HG02678 (cell line): Measurements from ENCODE around the gene SLC6A18.
"Not testable (repeated sequence)": the region's sequence is repeated elsewhere in the genome, so short reads cannot be mapped to it uniquely, and the experiment has no call there.

Experiments
- ATAC-seq: cut with Tn5 transposase; IDR thresholded peaks from one replicate; pipeline ENCODE4 v1.9.1; 2021; ENCODE audit warnings: mild to moderate bottlenecking, moderate library complexity; ENCODE audit not compliant: unreplicated experiment

The SLC6A18 gene

DNA sequence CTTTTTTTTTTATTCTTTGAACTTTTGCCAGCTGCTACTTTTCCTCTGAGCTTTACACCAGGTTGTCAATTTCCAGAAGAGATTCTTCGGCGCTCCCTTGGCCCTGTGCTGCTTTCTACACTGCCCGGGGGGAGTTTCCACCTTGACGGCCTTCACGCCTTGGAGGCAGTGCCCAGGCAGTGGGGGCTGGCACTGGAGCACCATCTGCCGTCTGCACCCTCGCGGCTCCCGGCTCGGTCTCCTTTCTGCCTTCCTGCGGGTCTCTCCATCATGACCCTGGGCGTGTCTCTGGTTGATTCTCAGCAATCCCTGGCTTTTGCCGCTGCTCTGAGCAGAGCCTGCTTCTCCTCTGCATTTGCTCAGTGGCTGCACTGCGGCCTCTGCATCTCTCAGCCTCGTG lies 2.9 kb downstream of the SLC6A18 start:
- no peak for ATAC-seq

DNA sequence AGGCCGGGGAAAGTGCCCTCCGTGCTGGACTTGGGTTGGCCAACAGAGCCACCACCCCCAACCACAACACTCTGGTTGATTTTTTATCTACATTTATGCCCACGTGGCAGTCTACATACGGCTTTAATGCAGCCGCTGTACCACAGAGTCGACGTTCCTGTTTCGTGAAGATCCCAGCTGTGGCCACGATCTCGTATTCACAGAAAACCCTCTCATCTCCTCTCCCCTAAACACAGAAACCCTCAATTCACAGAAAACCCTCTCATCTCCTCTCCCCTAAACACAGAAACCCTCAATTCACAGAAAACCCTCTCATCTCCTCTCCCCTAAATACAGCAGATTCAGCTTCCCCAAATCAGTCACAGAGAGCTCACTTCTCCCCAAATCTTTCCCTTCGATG lies 3.8 kb downstream of the SLC6A18 start:
- ATAC-seq, result not testable (repeated sequence)

DNA sequence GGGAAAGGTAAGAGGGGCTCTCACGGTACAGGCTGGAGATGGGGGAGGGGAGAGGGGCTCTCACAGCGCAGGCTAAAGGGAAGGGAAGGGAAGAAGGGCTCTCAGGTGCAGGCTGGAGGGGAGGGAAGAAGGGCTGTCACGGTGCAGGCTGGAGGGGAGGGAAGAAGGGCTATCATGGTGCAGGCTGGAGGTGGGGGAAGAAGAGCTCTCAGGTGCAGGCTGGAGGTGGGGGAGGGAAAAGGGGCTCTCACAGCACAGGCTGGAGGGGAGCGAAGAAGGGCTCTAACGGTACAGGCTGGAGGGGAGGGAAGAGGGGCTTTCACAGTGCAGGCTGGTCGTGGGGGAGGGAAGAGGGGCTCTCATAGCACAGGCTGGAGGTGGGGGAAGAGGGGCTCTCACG lies 4.6 kb downstream of the SLC6A18 start:
- no peak for ATAC-seq

DNA sequence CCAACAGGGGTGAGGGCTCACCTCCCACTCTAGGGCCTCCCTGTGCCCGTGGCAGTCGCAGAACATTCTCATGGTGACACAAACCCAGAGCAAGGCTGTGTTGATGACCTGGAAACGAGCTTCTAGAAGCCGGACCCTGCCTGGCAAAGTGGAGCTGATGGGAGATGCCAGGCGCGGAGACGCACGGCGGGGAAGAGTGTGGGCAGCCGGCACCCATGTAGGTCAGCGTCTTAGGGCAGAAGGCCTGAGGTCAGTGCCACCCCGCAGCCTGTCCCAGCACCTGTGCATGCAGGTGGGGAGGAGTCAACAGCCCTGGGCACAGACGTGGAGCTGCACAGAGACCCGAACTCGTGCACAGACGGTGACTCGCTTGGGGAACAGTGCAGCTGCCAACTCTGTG lies 5.4 kb downstream of the SLC6A18 start:
- no peak for ATAC-seq

DNA sequence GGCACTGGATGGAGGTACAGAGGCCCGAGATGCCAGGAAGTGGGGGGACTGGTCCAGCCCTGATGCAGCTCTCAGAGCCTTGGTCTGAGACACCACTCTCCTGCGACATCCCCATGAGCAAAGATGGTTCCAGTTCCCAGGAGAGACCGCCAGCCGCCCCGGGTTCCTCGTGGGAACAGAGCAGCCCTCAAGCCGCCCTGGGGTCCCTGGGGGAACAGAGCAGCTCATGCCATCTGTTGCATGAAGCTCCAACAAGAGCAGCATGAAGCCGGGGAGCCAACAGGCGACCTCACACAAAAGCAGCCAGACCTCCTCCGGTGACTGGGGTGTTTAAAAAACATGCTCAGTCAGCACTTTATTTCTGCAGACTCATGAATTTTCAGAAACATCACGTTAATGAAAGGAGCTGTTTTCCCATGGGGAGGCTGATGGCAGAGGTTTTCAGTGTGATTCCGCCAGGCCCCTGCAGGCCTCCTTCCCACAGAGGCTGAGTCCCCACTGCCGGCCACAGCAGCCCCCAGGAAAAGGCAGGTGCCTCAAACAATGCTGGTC lies 6.2 kb downstream of the SLC6A18 start:
- no peak for ATAC-seq

DNA sequence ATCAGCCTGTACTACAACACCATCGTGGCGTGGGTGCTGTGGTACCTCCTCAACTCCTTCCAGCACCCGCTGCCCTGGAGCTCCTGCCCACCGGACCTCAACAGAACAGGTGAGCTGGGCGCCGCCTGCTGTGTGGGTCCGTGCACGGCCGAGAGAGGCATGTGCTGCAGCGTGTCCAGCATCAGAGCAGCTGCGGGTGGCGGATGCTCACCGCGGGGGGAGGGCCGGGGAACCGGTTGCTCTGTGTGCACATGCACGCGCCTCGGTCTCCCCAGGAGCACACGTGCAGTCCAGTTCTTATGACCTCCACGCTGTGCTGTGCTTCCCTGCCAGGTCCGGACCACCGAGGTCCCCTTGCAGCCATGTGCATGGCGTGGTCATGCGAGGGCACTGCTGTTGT lies 7.6 kb downstream of the SLC6A18 start:
- ATAC-seq, result no peak

DNA sequence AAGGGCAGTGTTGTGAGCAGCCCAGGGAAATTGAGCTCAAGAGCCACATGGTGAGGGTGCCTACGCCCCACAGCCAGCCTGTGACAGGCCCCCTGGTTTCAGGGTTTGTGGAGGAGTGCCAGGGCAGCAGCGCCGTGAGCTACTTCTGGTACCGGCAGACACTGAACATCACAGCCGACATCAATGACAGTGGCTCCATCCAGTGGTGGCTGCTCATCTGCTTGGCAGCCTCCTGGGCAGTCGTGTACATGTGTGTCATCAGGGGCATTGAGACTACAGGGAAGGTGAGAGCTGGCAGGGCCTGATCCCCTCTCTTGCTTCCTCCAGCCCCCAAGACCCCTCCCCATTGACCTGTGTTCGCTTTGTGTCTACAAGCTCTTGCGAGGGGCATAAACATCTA lies 10.2 kb downstream of the SLC6A18 start:
- no peak for ATAC-seq

DNA sequence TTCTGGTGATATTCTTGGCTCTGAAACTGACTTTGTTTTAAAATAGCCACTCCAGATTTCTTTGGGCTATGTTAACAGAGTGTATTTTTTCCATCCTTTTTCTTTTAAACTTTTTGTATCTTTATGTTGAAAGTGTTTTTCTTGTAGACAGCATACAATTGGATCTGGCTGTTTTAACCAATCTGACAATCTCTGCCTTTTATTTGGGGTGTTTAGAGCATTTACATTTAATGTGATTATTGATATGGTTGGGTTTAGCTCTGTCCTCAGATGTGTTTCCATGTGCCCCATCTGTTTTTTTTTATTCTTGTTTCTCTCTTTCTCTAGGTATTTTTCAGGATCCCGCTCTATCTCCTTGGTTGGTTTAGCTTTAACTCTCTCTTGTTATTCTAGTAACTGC lies 10.7 kb downstream of the SLC6A18 start:
- ATAC-seq, result no peak

DNA sequence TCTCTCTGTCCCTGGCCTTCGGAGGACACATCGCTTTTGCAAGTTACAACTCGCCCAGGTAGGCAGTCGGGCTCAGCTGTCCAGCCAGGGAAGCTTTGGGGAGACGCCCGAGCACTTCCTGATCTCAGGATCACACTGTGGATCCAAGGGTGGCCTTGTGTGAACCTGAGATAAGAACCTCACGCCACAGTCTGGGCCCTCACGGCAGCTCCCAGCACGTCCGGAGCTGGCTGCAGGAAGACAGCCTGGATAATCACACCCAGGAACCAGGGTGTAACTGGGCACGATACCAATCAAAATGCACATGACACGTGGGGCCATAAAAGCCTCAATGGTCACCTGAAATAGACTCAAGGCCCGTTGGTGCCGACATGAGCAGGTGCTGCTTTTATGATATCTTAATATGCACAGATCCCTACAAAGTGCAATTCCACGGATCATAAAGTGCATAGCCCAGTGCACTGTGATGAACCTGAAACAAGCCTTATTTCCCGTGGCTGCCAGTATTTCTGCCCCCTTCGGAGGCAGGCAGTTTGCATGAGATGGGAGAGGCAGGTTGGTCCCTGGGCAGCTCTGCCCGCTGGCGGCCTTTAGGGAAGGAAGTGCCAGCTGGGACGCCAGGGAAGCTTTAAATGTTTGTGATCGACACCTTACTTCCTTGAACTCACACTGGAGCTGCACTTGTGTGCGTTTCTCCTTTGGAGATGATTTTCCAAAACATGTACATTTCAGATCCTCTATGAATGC lies 14.5 kb downstream of the SLC6A18 start:
- ATAC-seq, result no peak

DNA sequence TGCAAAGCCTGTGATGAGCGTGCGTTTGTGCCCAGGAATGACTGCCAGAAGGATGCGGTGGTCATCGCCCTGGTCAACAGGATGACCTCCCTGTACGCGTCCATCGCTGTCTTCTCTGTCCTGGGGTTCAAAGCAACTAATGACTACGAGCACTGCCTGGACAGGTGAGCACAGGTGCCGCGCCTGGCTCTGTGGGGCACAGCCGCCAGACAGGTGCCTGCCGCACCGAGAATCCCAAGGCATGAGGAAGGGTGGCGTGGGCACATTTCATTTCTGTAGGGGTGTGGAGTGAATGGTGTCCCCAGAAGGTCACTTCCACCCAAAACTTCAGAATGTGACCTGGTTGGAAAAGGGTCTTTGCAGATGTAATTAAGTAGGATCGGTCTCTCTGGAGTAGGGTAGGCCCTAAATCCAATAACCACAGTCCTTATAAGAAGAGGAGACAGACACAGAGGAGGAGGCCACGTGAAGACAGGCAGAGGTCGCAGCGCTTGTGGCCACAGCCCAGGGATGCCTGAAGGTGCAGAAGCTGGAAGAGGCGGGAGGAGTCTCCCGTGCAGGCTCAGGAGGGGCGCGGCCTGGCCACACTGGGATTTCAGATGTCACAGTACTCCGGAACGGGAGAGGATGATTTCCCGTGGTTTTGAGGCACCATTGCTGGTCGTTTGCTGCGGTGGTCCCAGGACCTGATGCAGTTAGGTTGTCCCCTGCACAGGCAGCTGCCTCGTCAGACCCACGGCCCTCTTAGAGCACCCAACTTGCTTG lies 15.5 kb downstream of the SLC6A18 start:
- no peak for ATAC-seq

DNA sequence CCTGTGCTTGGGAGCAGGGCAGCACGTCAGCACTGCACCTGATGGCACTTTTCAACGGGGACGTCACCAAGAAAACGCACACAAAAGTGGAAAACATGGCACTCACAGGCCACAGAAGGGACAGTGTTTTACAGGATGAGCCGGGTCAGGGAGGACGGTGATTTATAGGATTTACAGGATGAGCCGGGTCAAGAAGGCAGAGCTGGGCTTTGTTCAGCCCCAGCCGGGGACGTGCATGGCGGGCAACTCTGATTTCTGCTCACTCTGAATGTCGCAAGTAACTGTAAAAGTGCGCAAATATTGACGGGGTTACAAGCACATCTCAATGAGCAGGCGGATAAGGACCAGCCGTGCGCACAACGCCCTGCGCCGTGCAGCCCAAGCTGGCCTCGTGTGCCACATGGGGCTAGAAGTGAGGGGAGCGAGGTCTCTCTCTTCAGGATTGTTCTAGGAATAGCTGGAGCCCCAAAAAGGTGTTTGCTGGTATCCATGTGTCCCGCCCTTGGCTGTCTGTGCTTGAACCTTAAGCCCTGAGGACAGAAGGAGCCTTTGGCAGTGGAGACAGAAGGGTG lies 16.4 kb downstream of the SLC6A18 start:
- no peak for ATAC-seq

DNA sequence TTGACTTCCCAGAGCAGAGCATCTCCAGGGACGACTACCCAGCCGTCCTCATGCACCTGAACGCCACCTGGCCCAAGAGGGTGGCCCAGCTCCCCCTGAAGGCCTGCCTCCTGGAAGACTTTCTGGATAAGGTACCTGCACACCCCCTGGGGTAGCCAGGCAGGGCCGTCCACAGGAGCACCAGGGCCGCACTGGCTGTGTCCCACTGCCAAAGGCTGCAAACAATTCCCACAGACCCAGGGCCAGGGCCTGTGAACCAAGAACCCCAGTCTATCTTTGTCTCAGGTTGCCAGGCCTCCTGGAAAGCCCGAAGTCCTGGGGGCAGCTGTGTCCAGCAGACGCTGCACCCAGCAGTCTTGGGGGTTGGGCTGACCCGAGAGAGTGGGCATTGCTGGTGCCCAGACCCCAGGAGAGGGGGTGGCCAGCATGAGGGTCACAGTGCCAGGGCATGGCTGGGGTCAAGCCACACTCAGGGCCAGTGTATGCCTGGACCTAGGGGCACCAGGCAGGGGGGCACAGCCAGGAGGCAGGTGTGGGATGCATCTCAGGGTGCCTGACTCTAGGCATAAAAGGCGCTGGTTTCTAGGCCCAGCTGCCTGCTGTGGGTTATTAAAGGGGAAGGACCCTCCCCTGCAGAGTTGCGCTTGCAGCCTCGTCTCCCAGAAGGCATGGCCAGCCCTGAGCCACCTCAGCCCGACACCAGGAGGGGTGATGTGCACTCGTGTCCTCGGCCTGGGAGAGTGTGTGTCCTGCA lies 17.7 kb downstream of the SLC6A18 start:
- no peak for ATAC-seq

DNA sequence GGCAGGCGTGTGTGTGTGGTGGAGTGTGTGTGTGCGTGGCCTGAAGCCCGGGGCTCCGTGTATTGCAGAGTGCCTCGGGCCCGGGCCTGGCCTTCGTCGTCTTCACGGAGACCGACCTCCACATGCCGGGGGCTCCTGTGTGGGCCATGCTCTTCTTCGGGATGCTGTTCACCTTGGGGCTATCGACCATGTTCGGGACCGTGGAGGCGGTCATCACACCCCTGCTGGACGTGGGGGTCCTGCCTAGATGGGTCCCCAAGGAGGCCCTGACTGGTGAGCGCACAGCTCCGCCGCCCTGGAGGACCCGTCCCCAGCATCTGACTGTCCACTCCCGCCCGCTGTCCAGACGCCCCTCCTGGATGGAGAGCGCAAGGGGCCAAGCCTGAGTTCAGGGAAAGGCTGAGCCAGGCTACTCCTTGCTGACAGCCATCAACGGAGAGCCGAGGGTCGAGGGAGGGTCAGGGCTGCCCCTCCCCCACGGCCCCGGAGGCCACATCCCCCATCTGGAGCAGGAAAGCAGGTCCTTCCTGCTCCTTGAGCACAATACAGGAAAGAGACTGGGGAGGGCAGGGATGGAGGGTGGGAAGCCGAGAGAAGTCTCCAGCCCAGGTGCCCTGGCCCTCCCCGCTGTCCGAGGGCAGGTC lies 18.4 kb downstream of the SLC6A18 start:
- ATAC-seq, result no peak

DNA sequence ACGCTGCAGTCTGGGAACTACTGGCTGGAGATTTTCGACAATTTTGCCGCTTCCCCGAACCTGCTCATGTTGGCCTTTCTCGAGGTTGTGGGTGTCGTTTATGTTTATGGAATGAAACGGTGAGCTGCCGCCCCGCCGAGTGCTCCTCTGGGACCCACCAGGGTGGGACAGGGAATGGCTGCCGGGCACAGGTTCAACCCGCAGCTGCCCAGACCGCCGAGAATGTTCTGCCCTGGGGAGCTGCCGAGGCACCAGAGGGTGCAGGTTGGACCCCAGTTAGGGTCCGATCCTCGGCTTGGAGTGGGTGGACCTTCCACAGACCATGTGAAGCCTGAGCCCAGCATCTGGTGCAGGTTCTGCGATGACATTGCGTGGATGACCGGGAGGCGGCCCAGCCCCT lies 19.1 kb downstream of the SLC6A18 start:
- ATAC-seq, result no peak

DNA sequence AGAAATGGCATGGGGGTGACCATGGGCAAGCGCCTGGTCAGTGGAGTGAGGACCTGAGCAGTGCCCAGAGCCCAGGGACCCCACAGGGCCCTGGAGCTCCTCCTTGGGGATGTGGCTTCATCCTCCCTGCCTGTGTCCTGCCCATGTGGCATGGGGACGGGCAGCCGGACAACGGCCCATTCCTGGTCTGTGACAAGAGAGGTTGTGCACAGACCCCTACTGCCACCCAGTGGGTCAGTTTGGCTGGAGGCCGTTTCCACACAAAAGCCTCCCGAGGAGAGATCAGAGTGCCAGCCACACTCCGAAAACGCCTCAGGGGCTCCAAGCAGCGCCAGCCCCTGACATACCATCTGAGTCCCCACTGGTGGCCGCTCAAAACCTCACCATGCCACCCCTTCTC lies 19.8 kb downstream of the SLC6A18 start:
- ATAC-seq, result no peak

DNA sequence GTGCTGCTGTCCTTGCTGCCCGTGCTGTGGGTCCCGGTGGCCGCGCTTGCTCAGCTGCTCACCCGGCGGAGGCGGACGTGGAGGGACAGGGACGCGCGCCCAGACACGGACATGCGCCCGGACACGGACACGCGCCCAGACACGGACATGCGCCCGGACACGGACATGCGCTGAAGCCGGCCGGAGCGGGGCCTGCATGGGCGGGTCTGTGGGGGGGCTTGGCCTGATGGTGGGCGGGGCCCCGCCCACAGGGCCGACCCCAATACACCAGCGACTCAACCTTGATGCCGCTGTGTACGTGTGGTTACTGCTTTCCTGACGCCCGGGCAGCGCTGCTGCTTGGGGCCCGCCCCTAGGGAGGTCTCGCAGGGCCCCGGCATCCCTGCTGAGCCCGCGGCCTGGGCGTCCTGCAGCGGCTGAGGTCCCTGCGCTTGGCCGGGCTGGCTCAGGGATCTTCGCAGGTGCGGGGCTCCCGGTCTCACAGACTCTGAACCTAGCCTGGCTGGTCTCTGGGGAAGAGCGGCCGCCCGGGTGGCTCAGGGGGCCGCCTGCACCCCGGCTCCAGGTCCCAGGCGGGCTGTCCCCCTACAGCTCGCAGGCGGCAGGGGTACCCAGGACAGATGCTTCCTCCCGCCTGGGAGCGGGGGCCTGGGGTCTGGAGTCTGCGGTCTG lies 20.9 kb downstream of the SLC6A18 start:
- ATAC-seq, result no peak

DNA sequence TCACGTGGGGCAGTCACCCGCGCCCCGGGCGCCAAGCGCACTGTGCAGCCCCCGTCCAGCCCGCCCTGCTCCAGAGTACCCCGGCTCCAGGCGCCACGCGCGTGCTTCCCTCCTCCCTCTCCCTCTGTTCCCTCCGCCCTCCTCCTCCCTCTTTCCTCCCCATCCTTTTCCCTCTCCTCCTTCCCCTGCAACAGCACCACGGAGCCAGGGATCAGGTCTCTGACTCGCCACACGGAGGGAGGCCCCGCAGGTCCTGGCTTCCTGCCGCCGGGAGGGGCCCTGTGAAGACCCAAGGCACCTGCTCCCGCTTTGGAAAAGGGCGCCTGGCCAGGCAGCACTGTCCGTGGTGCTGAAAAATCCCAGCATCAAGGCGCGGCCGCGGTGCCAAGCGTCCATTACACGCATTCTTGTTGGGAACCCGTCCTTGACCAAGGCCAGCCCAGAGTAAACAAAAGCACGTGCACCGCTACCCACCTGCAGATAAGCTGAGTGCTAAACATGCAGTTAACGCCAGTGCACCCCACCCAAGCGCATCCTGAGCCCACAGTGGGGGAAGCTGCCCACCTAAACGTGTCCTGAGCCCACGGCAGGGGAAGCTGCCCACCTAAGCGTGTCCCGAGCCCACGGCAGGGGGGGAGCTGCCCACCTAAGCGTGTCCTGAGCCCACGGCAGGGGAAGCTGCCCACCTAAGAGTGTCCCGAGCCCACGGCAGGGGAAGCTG lies 21.7 kb downstream of the SLC6A18 start:
- ATAC-seq, result no peak

DNA sequence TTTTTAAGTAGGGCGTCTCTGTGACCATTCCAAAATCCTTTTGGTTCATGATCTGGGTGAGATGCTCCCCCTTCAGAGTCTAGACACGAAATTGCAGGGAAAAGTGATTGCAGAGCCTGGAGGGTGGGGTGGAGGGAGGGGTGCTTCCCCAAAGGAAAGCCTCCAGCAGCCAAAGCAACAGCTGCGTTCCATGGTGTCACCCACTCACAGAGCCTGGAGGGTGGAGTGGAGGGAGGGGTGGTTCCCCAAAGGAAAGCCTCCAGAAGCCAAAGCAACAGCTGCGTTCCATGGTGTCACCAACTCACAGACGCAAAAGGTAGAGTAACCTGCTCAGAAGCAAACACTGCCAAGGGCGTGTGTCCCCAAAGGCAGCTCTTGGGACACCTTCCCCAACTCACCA lies 22.6 kb downstream of the SLC6A18 start:
- ATAC-seq, result no peak
